ENCODE data around the gene DTHD1.

DNA sequence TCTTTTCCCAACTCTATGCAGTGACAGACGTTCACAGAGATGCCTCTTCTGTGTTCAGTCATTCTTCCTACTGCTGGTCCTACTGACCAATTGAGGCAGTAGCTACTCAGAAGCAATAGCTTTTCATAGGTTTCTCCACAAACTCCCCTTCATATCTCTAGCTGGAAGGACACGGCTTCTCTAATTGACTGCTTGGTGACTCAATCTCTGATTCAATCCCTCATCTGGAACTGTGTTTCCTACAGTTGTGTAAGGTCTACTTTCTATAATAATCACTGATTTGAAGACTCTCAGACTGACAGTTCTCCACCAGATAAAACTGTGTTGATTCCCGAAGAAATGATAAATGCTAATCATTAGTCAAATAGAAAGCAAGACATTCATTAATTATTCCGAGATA is 111.5 kb downstream of the DTHD1 start:
- no peak for TF ChIP-seq ELF1 (IDR thresholded peaks at IDR 0.05)
- no peak for TF ChIP-seq MEF2A (IDR thresholded peaks at IDR 0.05; ENCODE audit: borderline replicate concordance, low read depth)
- TF ChIP-seq, protein P1, sequence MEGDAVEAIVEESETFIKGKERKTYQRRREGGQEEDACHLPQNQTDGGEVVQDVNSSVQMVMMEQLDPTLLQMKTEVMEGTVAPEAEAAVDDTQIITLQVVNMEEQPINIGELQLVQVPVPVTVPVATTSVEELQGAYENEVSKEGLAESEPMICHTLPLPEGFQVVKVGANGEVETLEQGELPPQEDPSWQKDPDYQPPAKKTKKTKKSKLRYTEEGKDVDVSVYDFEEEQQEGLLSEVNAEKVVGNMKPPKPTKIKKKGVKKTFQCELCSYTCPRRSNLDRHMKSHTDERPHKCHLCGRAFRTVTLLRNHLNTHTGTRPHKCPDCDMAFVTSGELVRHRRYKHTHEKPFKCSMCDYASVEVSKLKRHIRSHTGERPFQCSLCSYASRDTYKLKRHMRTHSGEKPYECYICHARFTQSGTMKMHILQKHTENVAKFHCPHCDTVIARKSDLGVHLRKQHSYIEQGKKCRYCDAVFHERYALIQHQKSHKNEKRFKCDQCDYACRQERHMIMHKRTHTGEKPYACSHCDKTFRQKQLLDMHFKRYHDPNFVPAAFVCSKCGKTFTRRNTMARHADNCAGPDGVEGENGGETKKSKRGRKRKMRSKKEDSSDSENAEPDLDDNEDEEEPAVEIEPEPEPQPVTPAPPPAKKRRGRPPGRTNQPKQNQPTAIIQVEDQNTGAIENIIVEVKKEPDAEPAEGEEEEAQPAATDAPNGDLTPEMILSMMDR (IDR thresholded peaks at IDR 0.05), result no peak
- TF ChIP-seq YY1 (IDR thresholded peaks at IDR 0.05; ENCODE audit: low read depth), result no peak
- no peak for TF ChIP-seq TAF1 (IDR thresholded peaks at IDR 0.05; ENCODE audit: borderline replicate concordance, low read depth, low read length)
- TF ChIP-seq POLR2AphosphoS5 (IDR thresholded peaks at IDR 0.05; ENCODE audit: low read depth, low read length), result no peak
- no peak for TF ChIP-seq RFX5 (IDR thresholded peaks at IDR 0.05; ENCODE audit: low read length)

All from SK-N-SH (cell line).